Jurkat, Clone E6-1 (cell line): ENCODE measurements around the gene TRAF3.
"Not testable (repeated sequence)": the region's sequence is repeated elsewhere in the genome, so short reads cannot be mapped to it uniquely, and the experiment has no call there.

Experiments used
- DNase-seq: peaks from one replicate; pipeline ENCODE4 v3.0.0-alpha.2; 2011; ENCODE audit warnings: low read depth, low spot score
- H3K4me3 ChIP-seq: 2 replicates; pipeline ENCODE4 v1.5.1; 2011; ENCODE audit warnings: mild to moderate bottlenecking, low read length, control low read depth, moderate library complexity

TRAF3 gene

GRCh38 chr14:102872020-102872419 lies 94.8 kb downstream of the TRAF3 start:
- no peak overlapping the region for H3K4me3 ChIP-seq
- DNase-seq: no peak

GRCh38 chr14:102873131-102873530 lies 95.9 kb downstream of the TRAF3 start:
- no peak overlapping the region for H3K4me3 ChIP-seq
- no peak for DNase-seq

- no peak for DNase-seq
- H3K4me3 ChIP-seq: no peak overlapping the region
These were observed 96.4 kb downstream of the TRAF3 start for GRCh38 chr14:102873546-102874061.

DNA sequence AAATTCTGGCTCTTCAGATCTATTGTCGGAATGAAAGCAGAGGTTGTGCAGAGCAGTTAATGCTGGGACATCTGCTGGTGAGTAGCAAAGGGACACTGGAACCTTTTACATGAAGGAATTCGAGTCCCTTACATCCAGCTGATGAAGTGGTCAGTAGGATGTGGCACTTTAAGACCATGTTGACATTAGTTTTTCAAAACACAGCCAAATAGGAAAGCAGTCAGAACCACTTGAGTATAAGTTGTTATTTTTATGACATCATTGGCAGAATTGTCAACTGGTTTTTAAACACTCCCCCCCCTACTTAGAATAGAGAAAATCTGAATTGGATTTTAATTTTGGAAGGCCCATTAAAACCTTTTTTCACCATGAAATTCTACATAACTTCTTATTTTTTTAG lies 98.4 kb downstream of the TRAF3 start:
- no peak for DNase-seq
- H3K4me3 ChIP-seq: no peak overlapping the region

GRCh38 chr14:102877511-102877910 lies 100.3 kb downstream of the TRAF3 start:
- not testable (repeated sequence) for DNase-seq, H3K4me3 ChIP-seq

- H3K4me3 ChIP-seq: no peak overlapping the region
- no peak for DNase-seq
These were observed 101.1 kb downstream of the TRAF3 start for GRCh38 chr14:102878174-102878969.

- no peak overlapping the region for H3K4me3 ChIP-seq
- no peak for DNase-seq
These were observed 101.8 kb downstream of the TRAF3 start for GRCh38 chr14:102878970-102879460.

DNA sequence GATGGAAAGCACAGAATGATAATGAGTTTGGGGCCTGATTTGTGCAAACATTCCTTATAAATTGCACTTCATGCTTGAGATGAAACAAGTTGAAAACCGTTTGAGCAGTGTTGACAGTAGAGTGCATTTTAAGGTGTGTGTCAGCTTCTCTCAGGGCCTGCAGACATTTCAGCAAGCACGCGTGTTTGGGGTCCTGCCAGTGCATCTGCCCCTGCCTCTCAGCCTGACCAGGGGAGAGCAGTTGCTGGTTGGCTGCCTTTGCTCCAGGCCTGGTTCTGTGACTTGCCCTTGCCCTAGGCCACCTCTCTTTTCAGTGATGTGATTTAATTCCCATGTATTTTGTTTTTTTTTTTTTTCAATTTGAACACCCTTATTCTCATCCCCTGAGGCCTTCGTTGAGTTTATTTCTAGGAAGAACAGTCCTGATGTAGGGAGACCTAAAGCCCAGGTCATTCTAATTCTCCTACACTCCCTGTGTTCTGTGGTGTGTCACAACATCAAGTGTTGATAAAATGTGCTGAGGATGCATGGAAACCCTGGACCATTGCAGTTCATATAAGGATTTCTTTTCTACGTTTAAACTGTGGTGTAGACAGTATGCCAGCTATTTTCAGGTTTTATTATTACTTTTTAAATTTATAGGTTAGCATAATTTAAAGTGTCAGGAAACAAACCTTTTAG lies 105.1 kb downstream of the TRAF3 start:
- DNase-seq: no peak
- H3K4me3 ChIP-seq: no peak overlapping the region

DNA sequence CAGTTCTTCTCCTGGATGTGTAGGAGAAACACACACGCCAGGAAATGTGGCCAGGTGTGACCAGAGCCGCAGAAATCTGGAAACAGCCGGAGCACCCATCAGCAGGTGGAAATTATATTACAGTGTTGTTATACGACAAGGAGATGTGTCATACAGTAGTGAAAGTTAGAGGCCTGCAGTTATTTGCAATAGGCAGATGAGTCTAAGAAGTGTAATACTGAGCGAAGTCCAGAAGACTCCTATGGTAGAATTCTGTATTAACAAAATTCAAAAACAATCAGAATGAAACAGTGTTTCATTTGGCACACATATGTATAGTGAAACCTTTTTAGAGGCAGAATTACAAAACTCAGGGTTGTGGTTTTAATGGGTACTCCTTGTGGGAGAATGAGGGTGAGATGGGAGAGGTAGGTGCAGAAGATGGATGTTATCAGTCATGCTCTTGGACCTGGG lies 105.9 kb downstream of the TRAF3 start:
- no peak for DNase-seq
- no peak overlapping the region for H3K4me3 ChIP-seq

- no peak for DNase-seq
- H3K4me3 ChIP-seq: no peak overlapping the region
These were observed 106.3 kb downstream of the TRAF3 start for GRCh38 chr14:102883554-102883953.

DNA sequence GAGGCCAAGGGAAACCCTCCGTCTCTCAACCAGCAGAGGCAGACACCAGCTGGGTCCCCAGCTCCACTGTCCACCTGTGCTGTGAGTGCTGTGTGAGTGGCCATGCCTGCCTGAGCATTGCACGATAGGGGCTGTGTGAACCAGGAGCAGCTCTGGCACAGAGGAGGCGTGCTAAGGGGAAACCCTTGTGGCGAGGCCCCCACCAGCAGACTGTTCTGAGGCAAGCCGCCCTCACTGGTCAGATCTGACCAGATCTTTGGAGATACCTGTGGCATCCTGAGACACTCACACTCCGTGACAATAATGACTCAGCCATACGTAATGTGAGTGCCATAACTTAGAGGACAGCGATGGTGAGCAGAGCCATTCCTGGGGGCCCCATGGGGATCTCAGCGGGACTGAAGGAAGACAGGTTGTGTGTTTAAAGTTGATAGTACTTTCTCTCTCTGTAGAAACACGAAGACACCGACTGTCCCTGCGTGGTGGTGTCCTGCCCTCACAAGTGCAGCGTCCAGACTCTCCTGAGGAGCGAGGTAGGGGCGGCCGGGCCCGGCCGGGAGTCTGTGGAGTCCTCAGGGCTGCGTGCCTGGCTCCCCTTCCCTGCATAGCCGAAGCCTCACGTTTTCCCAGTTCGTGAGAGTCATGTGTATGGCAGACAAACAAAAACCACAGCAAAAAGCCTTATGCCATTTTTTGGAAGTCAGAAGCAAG lies 108.6 kb downstream of the TRAF3 start:
- no peak for DNase-seq

GRCh38 chr14:102888748-102889147 lies 111.5 kb downstream of the TRAF3 start:
- H3K4me3 ChIP-seq: no peak overlapping the region
- DNase-seq: no peak

More for the DNA sequence above, 108.6 kb downstream of the TRAF3 start:
- H3K4me3 ChIP-seq: no peak overlapping the region

GRCh38 chr14:102889615-102890014 lies 112.4 kb downstream of the TRAF3 start:
- no peak overlapping the region for H3K4me3 ChIP-seq
- DNase-seq: no peak

DNA sequence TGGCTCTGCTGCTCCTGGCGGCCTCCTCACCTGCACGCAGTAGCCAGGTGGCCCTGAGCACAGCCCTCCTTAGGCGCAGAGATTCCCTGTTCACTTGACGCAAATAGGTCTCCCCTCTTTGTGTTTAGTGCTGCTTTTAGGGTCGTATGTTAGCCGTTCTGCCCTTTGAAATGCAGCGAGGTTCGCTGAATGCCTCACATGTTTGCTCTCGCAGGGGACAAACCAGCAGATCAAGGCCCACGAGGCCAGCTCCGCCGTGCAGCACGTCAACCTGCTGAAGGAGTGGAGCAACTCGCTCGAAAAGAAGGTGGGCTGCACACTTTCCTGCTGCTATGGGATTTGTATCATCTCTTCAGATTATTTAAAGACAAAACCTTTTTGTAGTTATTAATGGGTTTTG lies 113.9 kb downstream of the TRAF3 start:
- no peak overlapping the region for H3K4me3 ChIP-seq
- no peak for DNase-seq

DNA sequence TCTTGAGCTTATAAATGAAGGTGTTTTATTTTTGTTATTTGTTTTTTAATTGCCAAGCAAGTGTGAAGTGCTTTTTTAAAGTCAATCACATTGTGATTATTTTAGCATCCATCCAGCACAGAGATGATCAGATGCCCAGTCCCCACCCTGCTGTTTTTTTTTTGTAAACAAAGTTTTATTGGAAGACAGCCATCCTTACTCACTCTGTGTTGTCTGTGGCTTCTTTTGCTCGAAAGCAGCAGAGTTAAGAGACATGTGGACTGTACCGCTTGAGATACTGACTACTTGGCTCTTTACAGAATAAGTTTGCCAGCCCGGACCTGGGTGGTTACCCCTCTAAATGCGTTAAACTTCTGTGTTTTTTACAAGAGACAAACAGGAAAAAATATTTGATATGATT lies 114.3 kb downstream of the TRAF3 start:
- H3K4me3 ChIP-seq: no peak overlapping the region
- no peak for DNase-seq

DNA sequence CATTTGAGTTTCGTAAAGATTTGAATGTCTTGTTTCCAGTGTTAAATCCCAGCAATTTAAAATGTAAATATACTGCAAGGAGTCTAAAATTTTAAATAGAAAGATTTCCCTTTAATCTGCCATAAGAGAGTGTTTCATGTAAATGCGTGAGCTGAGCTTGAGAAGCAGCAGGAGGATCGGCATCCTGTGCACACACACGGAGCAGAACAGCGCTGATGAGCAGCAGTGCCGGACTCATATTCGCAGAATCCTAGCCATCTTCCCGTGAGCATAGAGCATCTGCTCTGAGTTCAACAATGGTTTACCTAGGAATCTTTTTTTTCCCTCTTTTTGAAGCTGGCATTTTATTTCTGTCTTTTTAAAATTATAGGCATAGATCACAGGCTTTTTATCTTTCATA lies 115.4 kb downstream of the TRAF3 start:
- DNase-seq: no peak
- H3K4me3 ChIP-seq: no peak overlapping the region

DNA sequence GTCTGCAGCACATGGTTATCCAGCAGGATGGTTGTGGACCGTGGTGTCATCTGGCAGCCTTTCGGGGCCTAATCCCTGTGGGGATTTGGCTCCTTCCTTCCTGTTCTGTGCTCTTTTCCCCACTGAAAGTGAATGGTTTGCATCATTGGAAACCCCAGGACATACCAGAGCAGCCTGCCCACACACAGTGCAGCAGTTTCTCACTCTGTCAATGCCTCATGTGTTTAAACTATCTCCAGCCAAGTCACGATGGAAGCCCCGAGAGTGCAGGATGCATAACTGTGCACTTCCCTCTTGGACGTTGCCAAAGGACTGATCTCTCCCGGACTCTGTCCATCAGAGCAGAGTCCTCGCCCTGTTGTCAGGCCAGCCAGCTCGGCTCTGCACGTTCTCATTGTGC lies 116.2 kb downstream of the TRAF3 start:
- no peak for DNase-seq
- no peak overlapping the region for H3K4me3 ChIP-seq

DNA sequence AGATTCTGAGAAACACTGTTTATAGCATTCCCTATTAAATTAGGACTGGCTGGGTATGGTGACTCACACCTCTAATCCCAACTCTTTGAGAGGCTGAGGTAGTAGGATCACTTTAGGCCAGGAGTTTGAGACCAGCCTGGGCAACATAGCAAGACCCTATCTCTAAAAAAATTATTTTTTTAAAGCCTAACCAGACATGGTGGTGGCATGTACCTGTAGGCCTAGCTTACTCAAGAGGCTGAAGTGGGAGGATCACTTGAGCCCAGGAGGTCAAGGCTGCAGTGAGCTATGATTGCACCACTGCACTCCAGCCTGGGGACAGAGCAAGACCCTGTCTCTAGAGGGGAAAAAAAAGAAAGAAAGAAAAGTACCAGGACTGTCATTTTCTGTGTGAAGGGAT lies 119.5 kb downstream of the TRAF3 start:
- H3K4me3 ChIP-seq, DNase-seq: not testable (repeated sequence)

- no peak for DNase-seq
- no peak overlapping the region for H3K4me3 ChIP-seq
These were observed 120.2 kb downstream of the TRAF3 start for GRCh38 chr14:102897299-102898027.
